Activated CD8-positive, alpha-beta memory T cell treated with anti-CD3 and anti-CD28 coated beads, Interleukin-2, amount 50 U/mL, for 4 hours (primary cell): ENCODE data around the gene BASP1.
"Not testable (repeated sequence)": the region's sequence is repeated elsewhere in the genome, so short reads cannot be mapped to it uniquely, and the experiment has no call there.

Source experiments
- DNase-seq: peaks from one replicate; pipeline ENCODE4 v3.0.0-alpha.2; 2020

Gene BASP1

DNA sequence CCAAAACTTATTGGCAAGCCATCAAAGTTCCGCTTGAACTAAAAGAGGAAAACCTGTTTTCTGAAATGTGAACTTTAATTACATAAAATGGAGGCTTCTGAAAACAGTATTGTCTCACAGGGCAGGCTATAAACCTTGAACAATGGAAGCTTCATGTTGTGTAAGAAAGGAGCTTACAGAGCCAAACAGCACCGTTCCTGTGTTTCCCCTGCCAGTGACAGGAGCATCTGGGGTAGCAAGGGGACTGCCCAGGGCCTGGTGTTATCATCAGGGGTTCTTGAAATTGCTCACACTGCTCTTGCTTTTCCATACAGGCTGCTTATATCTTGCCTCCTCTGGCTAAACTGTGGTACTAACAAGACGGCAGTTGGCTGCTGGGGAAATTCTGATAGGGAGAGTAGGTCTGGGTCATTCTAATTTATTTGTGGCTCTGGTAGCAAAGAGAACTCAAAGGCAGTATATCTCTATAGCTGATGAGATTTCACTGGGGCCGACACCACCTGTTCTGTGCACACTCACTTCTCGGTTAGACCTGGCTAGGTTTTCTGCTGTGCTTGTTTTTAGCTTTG lies 40.4 kb downstream of the BASP1 start:
- no peak for DNase-seq

GRCh38 chr5:17258431-17258830 lies 41.0 kb downstream of the BASP1 start:
- DNase-seq, result no peak

DNA sequence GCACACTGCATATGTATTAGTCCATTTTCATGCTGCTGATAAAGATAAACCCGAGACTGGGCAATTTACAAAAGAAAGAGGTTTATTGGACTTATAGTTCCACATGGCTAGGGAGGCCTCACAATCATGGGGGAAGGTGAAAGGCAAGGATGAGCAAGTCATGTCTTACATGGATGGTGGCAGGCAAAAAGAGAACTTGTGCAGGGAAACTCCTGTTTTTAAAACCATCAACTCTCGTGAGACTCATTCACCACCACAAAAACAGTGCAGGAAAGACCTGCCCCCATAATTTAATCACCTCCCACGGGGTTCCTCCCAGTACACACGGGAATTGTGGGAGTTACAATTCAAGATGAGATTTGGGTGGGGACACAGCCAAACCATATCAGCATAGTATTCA lies 41.6 kb downstream of the BASP1 start:
- not testable (repeated sequence) for DNase-seq

GRCh38 chr5:17259630-17260257 lies 42.3 kb downstream of the BASP1 start:
- DNase-seq, result no peak

GRCh38 chr5:17260549-17260948 lies 43.1 kb downstream of the BASP1 start:
- no peak for DNase-seq

- DNase-seq, result no peak
Observed at GRCh38 chr5:17261075-17261474, 43.6 kb downstream of the BASP1 start.

GRCh38 chr5:17265041-17265440 lies 47.6 kb downstream of the BASP1 start:
- DNase-seq, result no peak

DNA sequence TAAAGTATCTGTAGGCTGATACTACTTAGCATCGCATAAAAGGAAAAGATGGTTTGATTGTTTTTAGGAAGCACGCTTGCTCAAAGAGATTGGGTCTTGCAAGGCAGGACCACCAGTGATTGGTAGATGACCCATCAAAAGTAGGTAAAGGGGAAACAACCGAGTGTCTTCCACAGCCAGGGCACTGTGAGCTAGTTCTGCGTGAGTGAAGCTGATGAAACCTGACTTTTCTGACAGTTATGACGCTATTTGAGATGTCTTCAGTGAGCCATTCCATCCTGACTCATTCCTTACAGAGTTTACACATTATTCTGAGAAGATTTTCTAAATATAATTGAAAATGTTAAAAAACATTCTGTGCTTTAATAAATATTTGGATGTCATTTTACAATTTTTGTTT lies 49.7 kb downstream of the BASP1 start:
- DNase-seq, result no peak

GRCh38 chr5:17269201-17269600 lies 51.8 kb downstream of the BASP1 start:
- no peak for DNase-seq

DNA sequence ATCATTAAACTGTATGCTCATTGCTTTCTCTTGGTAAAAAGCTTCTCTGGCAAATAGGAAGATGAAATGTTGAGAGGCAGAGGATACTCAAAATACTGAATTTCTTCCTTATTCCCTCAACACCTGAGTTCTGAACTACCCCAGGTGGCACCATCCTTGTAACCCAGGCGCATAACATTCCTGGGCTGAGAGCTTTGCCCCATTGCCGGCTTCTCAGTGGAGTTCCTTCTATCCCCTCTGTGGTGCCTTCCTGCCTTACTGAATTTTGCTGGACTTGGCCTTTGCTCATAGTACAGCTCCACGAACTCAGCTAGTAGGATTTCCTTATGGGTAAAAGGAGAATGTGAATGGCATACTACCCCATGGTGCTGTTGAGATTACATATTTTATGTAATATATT lies 54.7 kb downstream of the BASP1 start:
- DNase-seq, result no peak

DNA sequence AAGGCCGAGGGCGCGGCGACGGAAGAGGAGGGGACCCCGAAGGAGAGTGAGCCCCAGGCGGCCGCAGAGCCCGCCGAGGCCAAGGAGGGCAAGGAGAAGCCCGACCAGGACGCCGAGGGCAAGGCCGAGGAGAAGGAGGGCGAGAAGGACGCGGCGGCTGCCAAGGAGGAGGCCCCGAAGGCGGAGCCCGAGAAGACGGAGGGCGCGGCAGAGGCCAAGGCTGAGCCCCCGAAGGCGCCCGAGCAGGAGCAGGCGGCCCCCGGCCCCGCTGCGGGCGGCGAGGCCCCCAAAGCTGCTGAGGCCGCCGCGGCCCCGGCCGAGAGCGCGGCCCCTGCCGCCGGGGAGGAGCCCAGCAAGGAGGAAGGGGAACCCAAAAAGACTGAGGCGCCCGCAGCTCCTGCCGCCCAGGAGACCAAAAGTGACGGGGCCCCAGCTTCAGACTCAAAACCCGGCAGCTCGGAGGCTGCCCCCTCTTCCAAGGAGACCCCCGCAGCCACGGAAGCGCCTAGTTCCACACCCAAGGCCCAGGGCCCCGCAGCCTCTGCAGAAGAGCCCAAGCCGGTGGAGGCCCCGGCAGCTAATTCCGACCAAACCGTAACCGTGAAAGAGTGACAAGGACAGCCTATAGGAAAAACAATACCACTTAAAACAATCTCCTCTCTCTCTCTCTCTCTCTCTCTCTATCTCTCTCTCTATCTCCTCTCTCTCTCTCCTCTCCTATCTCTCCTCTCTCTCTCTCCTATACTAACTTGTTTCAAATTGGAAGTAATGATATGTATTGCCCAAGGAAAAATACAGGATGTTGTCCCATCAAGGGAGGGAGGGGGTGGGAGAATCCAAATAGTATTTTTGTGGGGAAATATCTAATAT lies 58.1 kb downstream of the BASP1 start:
- no peak for DNase-seq

DNA sequence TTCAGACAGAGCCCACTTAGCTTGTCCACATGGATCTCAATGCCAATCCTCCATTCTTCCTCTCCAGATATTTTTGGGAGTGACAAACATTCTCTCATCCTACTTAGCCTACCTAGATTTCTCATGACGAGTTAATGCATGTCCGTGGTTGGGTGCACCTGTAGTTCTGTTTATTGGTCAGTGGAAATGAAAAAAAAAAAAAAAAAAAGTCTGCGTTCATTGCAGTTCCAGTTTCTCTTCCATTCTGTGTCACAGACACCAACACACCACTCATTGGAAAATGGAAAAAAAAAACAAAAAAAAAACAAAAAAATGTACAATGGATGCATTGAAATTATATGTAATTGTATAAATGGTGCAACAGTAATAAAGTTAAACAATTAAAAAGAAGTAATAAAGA lies 59.0 kb downstream of the BASP1 start:
- no peak for DNase-seq

- DNase-seq, result no peak
Observed at GRCh38 chr5:17277907-17278306, 60.5 kb downstream of the BASP1 start.

- DNase-seq, result no peak
Observed at GRCh38 chr5:17278931-17279330, 61.5 kb downstream of the BASP1 start.

DNA sequence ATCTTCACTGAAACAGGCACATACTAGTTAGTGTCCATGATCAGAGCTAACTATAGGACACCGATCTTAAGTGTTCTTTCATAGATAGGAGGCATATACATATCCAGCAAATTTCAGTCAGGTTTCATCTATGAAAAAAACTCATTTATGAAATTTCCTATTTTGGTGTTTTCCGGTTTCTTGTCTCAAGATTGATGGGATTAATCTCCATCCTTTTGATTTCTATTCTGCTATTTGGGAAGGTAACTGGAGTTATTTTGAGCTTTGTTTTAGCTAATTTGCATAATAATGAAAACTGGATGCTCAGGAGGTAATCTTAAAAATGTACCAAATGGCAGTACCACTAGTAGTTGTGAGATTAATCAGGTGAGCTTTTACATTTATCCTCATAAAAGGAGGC lies 62.1 kb downstream of the BASP1 start:
- DNase-seq, result no peak

- DNase-seq, result no peak
Observed at GRCh38 chr5:17282283-17283120, 65.1 kb downstream of the BASP1 start.

- no peak for DNase-seq
Observed at GRCh38 chr5:17283121-17283415, 65.6 kb downstream of the BASP1 start.

GRCh38 chr5:17287501-17288155 lies 70.2 kb downstream of the BASP1 start:
- no peak for DNase-seq

DNA sequence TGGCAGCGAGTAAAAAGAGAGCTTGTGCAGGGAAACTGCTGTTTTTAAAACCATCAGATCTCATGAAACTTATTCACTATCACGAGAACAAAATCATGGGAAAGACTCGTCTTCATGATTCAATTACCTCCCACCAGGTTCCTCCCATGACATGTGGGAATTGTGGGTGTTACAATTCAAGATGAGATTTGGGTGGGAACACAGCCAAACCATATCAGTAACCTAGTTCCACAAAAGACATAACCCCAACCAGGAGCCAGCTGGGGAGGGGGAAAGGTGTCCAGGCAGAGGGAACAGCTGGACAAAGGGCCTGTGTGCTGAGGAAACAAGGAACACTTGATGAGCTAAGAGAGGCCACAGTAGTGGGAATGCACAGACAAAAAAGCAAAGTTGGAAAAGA lies 71.1 kb downstream of the BASP1 start:
- no peak for DNase-seq

DNA sequence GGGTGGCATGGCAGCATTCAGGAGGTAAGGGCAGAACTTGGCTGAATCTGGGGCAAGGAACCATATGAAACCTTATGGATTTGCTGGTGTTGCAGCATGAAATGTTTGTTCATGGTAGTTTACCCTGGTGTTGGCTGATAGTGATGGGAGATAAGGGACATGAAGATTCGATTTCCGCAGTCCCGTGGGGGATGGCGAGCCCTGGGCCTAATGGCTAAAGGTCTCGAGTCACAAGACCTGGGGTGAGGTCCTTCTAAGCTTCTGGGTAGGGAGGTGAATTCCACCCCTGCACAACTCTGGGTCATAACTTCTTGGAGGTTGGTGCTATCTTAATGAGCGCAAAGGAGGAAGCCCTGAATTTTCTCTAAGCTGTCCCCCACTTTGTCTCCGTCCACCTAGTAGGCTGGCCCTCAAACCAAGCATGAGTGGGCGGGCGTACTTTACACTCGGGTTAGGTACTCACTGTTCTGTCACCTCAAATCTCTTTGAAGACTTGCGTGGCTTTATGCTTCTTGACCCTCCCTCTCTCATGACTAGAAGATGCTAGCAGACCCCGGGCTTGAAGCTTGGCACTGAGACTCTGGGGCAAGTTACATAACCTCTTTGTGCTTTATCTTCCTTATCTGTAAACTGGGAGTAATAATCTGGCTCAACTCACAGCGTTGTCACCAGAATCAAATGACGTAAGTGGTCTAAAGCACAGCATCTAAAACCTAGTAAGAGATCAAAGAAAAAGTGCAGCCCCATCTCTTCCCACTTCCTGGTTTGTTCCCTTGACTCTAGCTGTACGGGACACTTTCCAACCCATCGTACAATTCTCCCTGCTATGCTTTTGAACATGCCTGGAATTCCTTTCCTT lies 72.5 kb downstream of the BASP1 start:
- no peak for DNase-seq

GRCh38 chr5:17290540-17290974 lies 73.1 kb downstream of the BASP1 start:
- no peak for DNase-seq
